Aorta (tissue), 5 donors: ENCODE data around the gene HSPG2. TPM values are rescaled to one million over a fixed set of nuclear protein-coding genes. Genes with fewer than 3 reads are reported as not detected.
A peak's percentile ranks its signal among the peaks of the same experiment; 100 is the strongest.
"Not testable (repeated sequence)": the region's sequence is repeated elsewhere in the genome, so short reads cannot be mapped to it uniquely, and the experiment has no call there.

Experiments
- ATAC-seq: fragments of 200-7000 bp; cut with Tn5 transposase; one replicate; pipeline ENCODE4 v1.9.1; 2022; ENCODE audit warnings: moderate library complexity; ENCODE audit not compliant: low FRiP score
- DNase-seq, 2 donors: peaks; one replicate each; pipeline ENCODE4 v3.0.0-alpha.2; 2020
- H3K27ac ChIP-seq, 2 donors: one replicate each; pipeline ENCODE4 v1.5.1; 2013; ENCODE audit warnings: low read length in 2 of 2, mild to moderate bottlenecking in 2 of 2, moderate library complexity in 2 of 2, control low read depth in 1 of 2, inconsistent platforms in 1 of 2, low read depth in 1 of 2
- H3K27me3 ChIP-seq, 2 donors: one replicate each; pipeline ENCODE4 v1.6.1; 2013; ENCODE audit warnings: control low read depth in 1 of 2, low read length in 1 of 2, mild to moderate bottlenecking in 1 of 2, moderate library complexity in 1 of 2; ENCODE audit not compliant: insufficient read depth in 2 of 2, control insufficient read depth in 1 of 2
- H3K36me3 ChIP-seq, 2 donors: one replicate each; pipeline ENCODE4 v1.6.1; 2013; ENCODE audit warnings: control low read depth in 1 of 2, low read length in 1 of 2, mild to moderate bottlenecking in 1 of 2; ENCODE audit not compliant: insufficient read depth in 2 of 2, control insufficient read depth in 1 of 2
- H3K4me1 ChIP-seq, 2 donors: one replicate each; pipeline ENCODE4 v1.6.1; 2013; ENCODE audit warnings: low read length in 2 of 2, control low read depth in 1 of 2, mild to moderate bottlenecking in 1 of 2, moderate library complexity in 1 of 2; ENCODE audit not compliant: insufficient read depth in 2 of 2, control insufficient read depth in 1 of 2
- H3K4me3 ChIP-seq, 2 donors: one replicate each; pipeline ENCODE4 v1.5.1; 2013; ENCODE audit warnings: low read length in 2 of 2, control low read depth in 1 of 2, mild to moderate bottlenecking in 1 of 2
- H3K9me3 ChIP-seq: one replicate; pipeline ENCODE4 v1.6.1; 2013; ENCODE audit warnings: mild to moderate bottlenecking, low read length; ENCODE audit not compliant: control insufficient read depth
- WGBS, 2 donors: extraction: QIAGEN DNeasy Blood & Tissue Kit; methylation state at CpG; one replicate each; pipeline ENCODE4 v1.1.7; 2013; 5-methylcytosine and 5-hydroxymethylcytosine counted together
- intact Hi-C, 2 donors: fragments of 100-400 bp; cut with DNase I; formaldehyde crosslinking; loops; one replicate each; pipeline versions ENCODE4 v1.14.2 to v1.15.0; 2022
- polyA plus RNA-seq, 2 donors: library from polyadenylated mRNA; stranded (reverse); fragments of 200-250 nt; gene quantifications; one replicate each; pipeline ENCODE4 v1.2.3, GENCODE V29; 2013
- total RNA-seq, 2 donors: library from RNA; stranded (reverse); fragmentation: NEBNext Ultra II Directional; extraction: Animal tissue kit (Norgen Biotek cat#: 25700); gene quantifications; one replicate each; pipeline ENCODE4 v1.2.1, GENCODE V29; 2021
- donor health status: healthy with polysubstance abuse.
- donor health status: Bipolar disorder and iron deficiency.
- donor health status: DM: no; HTN: no; CAD: no.
- donor health status: DM: no; HTN: no; CAD: no.
- donor health status: DM: yes; HTN: yes; CAD: no.

HSPG2 gene
- total and polyA plus RNA-seq, 4 donors: 49.1 to 1,205 (median 568) TPM

GRCh38 chr1:21951226-21951870 is 14.2 kb upstream of the HSPG2 start:
- H3K9me3 ChIP-seq: no peaks in the 10 kb centered on the region
- WGBS, 2 donors: 83 to 88% methylated on average over 12 of the region's 12 CpGs
- no peak overlapping the region for H3K4me3 ChIP-seq
- H3K27me3 ChIP-seq: no peaks in the 10 kb centered on the region
- DNase-seq (no peak), ATAC-seq (no peak)
- H3K36me3 ChIP-seq: no peaks in the 10 kb centered on the region
- H3K4me1 ChIP-seq: no peaks in the 10 kb centered on the region
- no peak overlapping the region for H3K27ac ChIP-seq
- intact Hi-C loops: no loop called here

- no peak overlapping the region for H3K4me3 ChIP-seq
- H3K4me1 ChIP-seq: no peaks in the 10 kb centered on the region
- no peaks in the 10 kb centered on the region for H3K36me3 ChIP-seq
- 90 to 94% methylated on average over 7 of the region's 7 CpGs for WGBS, 2 donors
- H3K27me3 ChIP-seq: no peaks in the 10 kb centered on the region
- no peak for DNase-seq
- ATAC-seq: no peak
- intact Hi-C loops: no loop called here
- H3K9me3 ChIP-seq: no peaks in the 10 kb centered on the region
- no peak overlapping the region for H3K27ac ChIP-seq
Observed at GRCh38 chr1:21950734-21951133, 13.6 kb upstream of the HSPG2 start.

- ATAC-seq (peak; percentile 23), DNase-seq (no peak)
- no peak overlapping the region for H3K27ac ChIP-seq
- H3K27me3 ChIP-seq: no peaks in the 10 kb centered on the region
- H3K9me3 ChIP-seq: no peaks in the 10 kb centered on the region
- intact Hi-C loops: no loop called here
- no peak overlapping the region for H3K4me3 ChIP-seq
- no peaks in the 10 kb centered on the region for H3K4me1 ChIP-seq
- 74 to 77% methylated on average over 11 of the region's 11 CpGs for WGBS, 2 donors
- no peaks in the 10 kb centered on the region for H3K36me3 ChIP-seq
Observed at GRCh38 chr1:21946836-21947587, 9.9 kb upstream of the HSPG2 start.

GRCh38 chr1:21944733-21945073 is 7.6 kb upstream of the HSPG2 start:
- ATAC-seq: no peak
- Histone ChIP-seq H3K4me3 (no peak overlapping the region), H3K4me1 (peaks cover 0 to 3% of the 10 kb centered on the region in 2 donors), H3K9me3 (no peaks in the 10 kb centered on the region), H3K27me3 (no peaks in the 10 kb centered on the region), H3K27ac (peak overlapping the region in 1 of 2 donors; percentile 37), H3K36me3 (no peaks in the 10 kb centered on the region)
- intact Hi-C loops: no loop called here
- WGBS, 2 donors: 57 to 76% methylated on average over 3 of the region's 3 CpGs
- no peak for DNase-seq

GRCh38 chr1:21942959-21943640 is 6.0 kb upstream of the HSPG2 start:
- ATAC-seq, intact Hi-C loops, H3K27me3 ChIP-seq, H3K4me1 ChIP-seq, H3K36me3 ChIP-seq, H3K4me3 ChIP-seq, H3K9me3 ChIP-seq: not testable (repeated sequence)
- peak; percentile 81 to 84 for DNase-seq
- H3K27ac ChIP-seq: peak overlapping the region in 1 of 2 donors; percentile 20
- WGBS, 2 donors: 36 to 43% methylated on average over 19 of the region's 19 CpGs

- Histone ChIP-seq H3K4me1 (peaks cover 0 to 3% of the 10 kb centered on the region in 2 donors), H3K27me3 (no peaks in the 10 kb centered on the region), H3K4me3 (no peak overlapping the region), H3K36me3 (no peaks in the 10 kb centered on the region), H3K27ac (peak overlapping the region; percentile 7 to 62), H3K9me3 (no peaks in the 10 kb centered on the region)
- DNase-seq: no peak
- intact Hi-C loops: no loop called here
- no peak for ATAC-seq
- 49 to 56% methylated on average over 10 of the region's 10 CpGs for WGBS, 2 donors
Observed at GRCh38 chr1:21942464-21942863, 5.4 kb upstream of the HSPG2 start.

- Histone ChIP-seq H3K27me3 (no peaks in the 10 kb centered on the region), H3K4me3 (no peak overlapping the region), H3K27ac (no peak overlapping the region), H3K36me3 (no peaks in the 10 kb centered on the region), H3K9me3 (no peaks in the 10 kb centered on the region), H3K4me1 (peaks cover 0 to 3% of the 10 kb centered on the region in 2 donors)
- 90 to 93% methylated on average over 5 of the region's 5 CpGs for whole genome bisulfite sequencing, 2 donors
- intact Hi-C loops: no loop called here
- DNase-seq (no peak), ATAC-seq (no peak)
Observed at GRCh38 chr1:21941370-21941769, 4.3 kb upstream of the HSPG2 start.

- ATAC-seq: no peak
- 92 to 98% methylated on average over 2 of the region's 2 CpGs for WGBS, 2 donors
- Histone ChIP-seq H3K9me3 (no peaks in the 10 kb centered on the region), H3K4me3 (no peak overlapping the region), H3K4me1 (peaks cover 0 to 3% of the 10 kb centered on the region in 2 donors), H3K27me3 (no peaks in the 10 kb centered on the region), H3K27ac (peak overlapping the region; percentile 84 to 88), H3K36me3 (no peaks in the 10 kb centered on the region)
- intact Hi-C loops: no loop called here
- DNase-seq: no peak
Observed at GRCh38 chr1:21940492-21940891, 3.4 kb upstream of the HSPG2 start.
